ENCODE measurements around the gene NDRG3. TPM values are rescaled to one million over a fixed set of nuclear protein-coding genes. Genes with fewer than 3 reads are reported as not detected.

NDRG3 gene
- total and polyA plus RNA-seq, 8 donors = 7.0 to 16.9 (median 9.1) TPM

GRCh38 chr20:36742558-36742957 is 3.3 kb downstream of the NDRG3 start:
- FAIRE-seq (no peak), ATAC-seq (no peak), DNase-seq (no peak)
- 87 to 94% methylated on average over 2 of the region's 2 CpGs for WGBS, 2 donors
- Histone ChIP-seq H3K36me3 (no peaks in the 10 kb centered on the region), H3K27me3 (no peaks in the 10 kb centered on the region), H3K4me3 (no peak overlapping the region), H3K27ac (no peak overlapping the region), H3K4me1 (peaks cover 0 to 4% (median 0%) of the 10 kb centered on the region in 3 donors), H3K9me3 (no peaks in the 10 kb centered on the region)
- TF ChIP-seq, protein P1, sequence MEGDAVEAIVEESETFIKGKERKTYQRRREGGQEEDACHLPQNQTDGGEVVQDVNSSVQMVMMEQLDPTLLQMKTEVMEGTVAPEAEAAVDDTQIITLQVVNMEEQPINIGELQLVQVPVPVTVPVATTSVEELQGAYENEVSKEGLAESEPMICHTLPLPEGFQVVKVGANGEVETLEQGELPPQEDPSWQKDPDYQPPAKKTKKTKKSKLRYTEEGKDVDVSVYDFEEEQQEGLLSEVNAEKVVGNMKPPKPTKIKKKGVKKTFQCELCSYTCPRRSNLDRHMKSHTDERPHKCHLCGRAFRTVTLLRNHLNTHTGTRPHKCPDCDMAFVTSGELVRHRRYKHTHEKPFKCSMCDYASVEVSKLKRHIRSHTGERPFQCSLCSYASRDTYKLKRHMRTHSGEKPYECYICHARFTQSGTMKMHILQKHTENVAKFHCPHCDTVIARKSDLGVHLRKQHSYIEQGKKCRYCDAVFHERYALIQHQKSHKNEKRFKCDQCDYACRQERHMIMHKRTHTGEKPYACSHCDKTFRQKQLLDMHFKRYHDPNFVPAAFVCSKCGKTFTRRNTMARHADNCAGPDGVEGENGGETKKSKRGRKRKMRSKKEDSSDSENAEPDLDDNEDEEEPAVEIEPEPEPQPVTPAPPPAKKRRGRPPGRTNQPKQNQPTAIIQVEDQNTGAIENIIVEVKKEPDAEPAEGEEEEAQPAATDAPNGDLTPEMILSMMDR (IDR thresholded peaks at IDR 0.05) = no peak
- intact Hi-C loops (cut with DNase I) = no loop called here

DNA sequence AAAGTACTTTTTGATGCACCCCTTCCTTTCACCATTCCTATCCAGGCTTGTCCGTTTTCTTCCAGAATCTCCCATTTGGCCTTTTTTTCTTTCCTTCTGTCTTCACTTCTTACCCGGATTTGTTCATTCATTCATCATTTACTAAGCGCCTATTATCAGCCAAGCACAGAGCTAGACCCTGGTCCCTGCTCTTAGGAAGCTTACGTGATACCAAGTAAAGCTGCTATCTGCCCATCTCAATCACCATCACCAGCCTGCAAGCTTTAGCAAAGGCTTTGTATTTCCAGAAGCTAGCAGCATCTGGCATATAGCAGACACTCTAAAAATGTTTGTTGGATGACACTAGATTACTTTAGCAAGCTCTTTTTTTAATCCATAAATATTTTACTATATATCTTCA is 4.8 kb downstream of the NDRG3 start:
- no peak for ATAC-seq
- H3K27ac ChIP-seq = no peak overlapping the region
- TF ChIP-seq, protein P1 (IDR thresholded peaks at IDR 0.05) = no peak
- no peaks in the 10 kb centered on the region for H3K27me3 ChIP-seq
- no peaks in the 10 kb centered on the region for H3K36me3 ChIP-seq
- WGBS, 2 donors = 72% methylated on average over 4 of the region's 4 CpGs
- H3K4me1 ChIP-seq = no peaks in the 10 kb centered on the region
- no peak for DNase-seq
- FAIRE-seq = no peak
- H3K9me3 ChIP-seq = no peaks in the 10 kb centered on the region
- H3K4me3 ChIP-seq = no peak overlapping the region
- intact Hi-C loops (cut with DNase I) = no loop called here

DNA sequence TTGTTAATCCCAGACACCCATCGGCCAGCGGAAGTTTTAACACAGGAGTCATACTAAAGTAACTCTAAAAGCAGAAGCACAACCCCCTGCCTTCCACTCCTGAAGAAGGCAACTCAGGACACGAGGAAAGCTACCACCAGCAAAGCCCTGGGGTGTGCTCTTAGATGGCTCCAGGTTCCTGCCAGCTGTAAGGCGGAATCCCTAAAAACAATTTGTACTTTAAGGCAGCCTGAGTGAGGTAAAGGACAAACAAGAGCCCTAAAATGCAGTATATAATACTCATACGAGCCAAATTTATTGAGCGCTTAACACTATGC is 8.7 kb downstream of the NDRG3 start:
- WGBS, 2 donors = 91 to 93% methylated on average over 6 of the region's 6 CpGs
- H3K4me1 ChIP-seq = no peaks in the 10 kb centered on the region
- ATAC-seq (no peak), DNase-seq (no peak), FAIRE-seq (no peak)
- intact Hi-C loops (cut with DNase I) = no loop called here
- H3K27me3 ChIP-seq = no peaks in the 10 kb centered on the region
- H3K4me3 ChIP-seq = no peak overlapping the region
- TF ChIP-seq, protein P1 (IDR thresholded peaks at IDR 0.05) = no peak
- H3K36me3 ChIP-seq = no peaks in the 10 kb centered on the region
- no peak overlapping the region for H3K27ac ChIP-seq
- no peaks in the 10 kb centered on the region for H3K9me3 ChIP-seq

DNA sequence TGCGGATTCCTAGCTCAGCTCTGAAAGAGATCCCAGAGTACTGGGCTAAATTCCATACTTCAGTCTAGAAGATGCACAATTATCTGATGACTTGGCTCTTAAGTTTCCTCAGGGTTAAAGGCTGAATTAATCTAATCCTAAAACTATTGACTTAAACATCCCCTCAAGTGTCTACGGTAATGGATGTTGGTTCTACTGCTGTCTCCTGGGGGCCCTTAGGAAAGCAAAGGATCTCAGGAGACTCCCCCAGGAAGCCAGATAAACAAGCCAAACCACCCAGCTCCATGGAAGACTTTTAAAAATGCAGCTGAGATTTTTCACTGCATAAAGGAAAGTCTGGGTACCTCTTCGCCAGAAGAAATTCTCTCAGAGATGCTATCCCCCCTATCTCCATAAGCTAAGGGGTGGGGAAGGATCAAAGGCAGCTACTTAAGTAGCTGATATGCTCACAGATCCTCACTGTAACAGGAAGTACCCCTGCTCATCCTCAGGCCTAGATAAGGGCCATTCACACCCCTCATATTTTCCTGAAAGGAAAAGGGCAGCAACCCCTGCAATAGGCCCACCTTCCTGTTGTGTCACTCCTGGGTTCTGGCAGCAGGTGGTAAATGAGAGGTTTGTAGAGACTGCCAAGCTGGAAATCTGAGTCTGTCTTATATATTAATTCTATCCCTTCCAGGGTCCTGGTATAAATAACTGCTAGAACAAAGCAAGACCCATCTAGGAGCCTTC is 9.3 kb downstream of the NDRG3 start:
- no peaks in the 10 kb centered on the region for H3K27me3 ChIP-seq
- no peak overlapping the region for H3K4me3 ChIP-seq
- FAIRE-seq = no peak
- intact Hi-C loops (cut with DNase I) = no loop called here
- 93 to 94% methylated on average over 3 of the region's 3 CpGs for WGBS, 2 donors
- H3K36me3 ChIP-seq = no peaks in the 10 kb centered on the region
- ATAC-seq = no peak
- H3K4me1 ChIP-seq = no peaks in the 10 kb centered on the region
- TF ChIP-seq, protein P1 (IDR thresholded peaks at IDR 0.05) = no peak
- no peaks in the 10 kb centered on the region for H3K9me3 ChIP-seq
- no peak overlapping the region for H3K27ac ChIP-seq
- DNase-seq = no peak

DNA sequence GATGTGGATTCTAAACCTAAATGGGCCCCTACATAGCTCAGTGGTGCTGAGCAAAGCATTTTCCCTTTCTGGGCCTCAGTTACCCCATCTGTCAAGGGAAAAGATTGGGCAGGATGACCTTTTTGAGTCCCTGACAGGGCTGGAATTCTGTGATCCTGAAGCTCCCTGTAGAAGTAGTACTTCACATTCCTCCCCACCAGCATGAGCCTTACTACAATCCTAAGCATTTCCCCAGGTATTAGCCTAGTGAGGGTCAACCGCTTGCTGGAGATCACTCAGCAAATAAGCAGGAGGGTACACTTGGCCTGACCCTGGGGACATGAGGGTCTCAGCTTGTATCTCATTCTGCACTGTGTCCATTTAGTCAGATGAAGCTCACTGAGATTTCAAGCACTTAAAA is 13.4 kb downstream of the NDRG3 start:
- Histone ChIP-seq H3K4me1 (no peaks in the 10 kb centered on the region), H3K27me3 (no peaks in the 10 kb centered on the region), H3K9me3 (no peaks in the 10 kb centered on the region), H3K4me3 (no peak overlapping the region), H3K27ac (no peak overlapping the region), H3K36me3 (no peaks in the 10 kb centered on the region)
- intact Hi-C loops (cut with DNase I) = no loop called here
- ATAC-seq (no peak), FAIRE-seq (no peak), DNase-seq (no peak)
- 97 to 100% methylated on average over 1 of the region's 1 CpG for WGBS, 2 donors
- TF ChIP-seq, protein P1 (IDR thresholded peaks at IDR 0.05) = no peak

All from pancreas (tissue), 10 donors.